ENCODE measurements around the gene PLS3.
A peak's percentile ranks its signal among the peaks of the same experiment; 100 is the strongest.

PLS3 gene

GRCh38 chrX:115602729-115603389, 41.9 kb downstream of the PLS3 start:
- WGBS, result no CpG with 5 or more reads among the region's 4 CpGs
- DNase-seq, result peak; percentile 35
- no peaks in the 10 kb centered on the region for H3K9me3 ChIP-seq (ENCODE audit: control insufficient read depth, low read length)

GRCh38 chrX:115603534-115604074, 42.6 kb downstream of the PLS3 start:
- H3K14ac ChIP-seq (ENCODE audit: low read length in 2 of 2), result no peak overlapping the region
- no peak overlapping the region for H3K18ac ChIP-seq (ENCODE audit: low read depth in 1 of 2, low read length in 2 of 2)
- no peak overlapping the region for H2BK12ac ChIP-seq (ENCODE audit: low read length in 2 of 2)
- DNase-seq, result no peak
- H3K4me1 ChIP-seq (ENCODE audit: control insufficient read depth, insufficient read depth, low read depth, low read length), result peaks cover 2% of the 10 kb centered on the region
- H4K91ac ChIP-seq (ENCODE audit: low read length), result no peak overlapping the region
- H3K27me3 ChIP-seq (ENCODE audit: control insufficient read depth in 1 of 2, insufficient read depth in 1 of 2, low read length in 2 of 2), result peaks cover 0 to 13% of the 10 kb centered on the region in 2 experiments
- H3K4me2 ChIP-seq (ENCODE audit: low read length, poor library complexity, severe bottlenecking), result no peak overlapping the region
- no peak overlapping the region for H3K4ac ChIP-seq (ENCODE audit: low read depth in 1 of 2, low read length in 2 of 2)
- no peak overlapping the region for H2BK15ac ChIP-seq (ENCODE audit: low read depth, poor library complexity, severe bottlenecking)
- no peaks in the 10 kb centered on the region for H3K79me1 ChIP-seq (replicated peaks; ENCODE audit: low read length, poor library complexity, severe bottlenecking)
- no peak overlapping the region for H2BK120ac ChIP-seq (ENCODE audit: low read depth, low read length)
- no peak overlapping the region for H2AFZ ChIP-seq (ENCODE audit: low read depth, low read length)
- H3K36me3 ChIP-seq (ENCODE audit: control insufficient read depth in 1 of 2, insufficient read depth in 2 of 2, low read depth in 1 of 2, low read length in 2 of 2), result peaks cover 0 to 14% of the 10 kb centered on the region in 2 experiments
- no peak overlapping the region for H3K23ac ChIP-seq (ENCODE audit: low read length in 2 of 2)
- no peak overlapping the region for H2AK5ac ChIP-seq (ENCODE audit: low read length, severe bottlenecking)
- H3K4me3 ChIP-seq (ENCODE audit: insufficient read depth in 1 of 2, low read depth in 1 of 2, low read length in 2 of 2), result no peak overlapping the region
- no peaks in the 10 kb centered on the region for H3K9me3 ChIP-seq (ENCODE audit: control insufficient read depth, low read length)
- WGBS, result no CpG with 5 or more reads among the region's 2 CpGs
- peak overlapping the region; percentile 29 for H3K9ac ChIP-seq (ENCODE audit: low read length)
- no peak overlapping the region for H4K8ac ChIP-seq (ENCODE audit: low read length)
- H2BK5ac ChIP-seq (ENCODE audit: low read depth, low read length, poor library complexity, severe bottlenecking), result no peak overlapping the region
- H3K27ac ChIP-seq (ENCODE audit: low read length, poor library complexity, severe bottlenecking), result no peak overlapping the region

More at GRCh38 chrX:115602729-115603389, 41.9 kb downstream of the PLS3 start:
- Histone ChIP-seq H2BK5ac (ENCODE audit: low read depth, low read length, poor library complexity, severe bottlenecking) (no peak overlapping the region), H3K27ac (ENCODE audit: low read length, poor library complexity, severe bottlenecking) (no peak overlapping the region), H4K8ac (ENCODE audit: low read length) (no peak overlapping the region), H3K4me1 (ENCODE audit: control insufficient read depth, insufficient read depth, low read depth, low read length) (peaks cover 2% of the 10 kb centered on the region), H3K9ac (ENCODE audit: low read length) (peak overlapping the region; percentile 29), H3K79me1 (replicated peaks; ENCODE audit: low read length, poor library complexity, severe bottlenecking) (no peaks in the 10 kb centered on the region), H3K27me3 (ENCODE audit: control insufficient read depth in 1 of 2, insufficient read depth in 1 of 2, low read length in 2 of 2) (peaks cover 0 to 13% of the 10 kb centered on the region in 2 experiments), H2AFZ (ENCODE audit: low read depth, low read length) (no peak overlapping the region), H2BK12ac (ENCODE audit: low read length in 2 of 2) (no peak overlapping the region), H4K91ac (ENCODE audit: low read length) (no peak overlapping the region), H2BK15ac (ENCODE audit: low read depth, poor library complexity, severe bottlenecking) (no peak overlapping the region), H3K14ac (ENCODE audit: low read length in 2 of 2) (no peak overlapping the region), H2BK120ac (ENCODE audit: low read depth, low read length) (no peak overlapping the region), H2AK5ac (ENCODE audit: low read length, severe bottlenecking) (no peak overlapping the region), H3K23ac (ENCODE audit: low read length in 2 of 2) (no peak overlapping the region), H3K4me2 (ENCODE audit: low read length, poor library complexity, severe bottlenecking) (no peak overlapping the region), H3K4me3 (ENCODE audit: insufficient read depth in 1 of 2, low read depth in 1 of 2, low read length in 2 of 2) (no peak overlapping the region), H3K4ac (ENCODE audit: low read depth in 1 of 2, low read length in 2 of 2) (no peak overlapping the region), H3K18ac (ENCODE audit: low read depth in 1 of 2, low read length in 2 of 2) (no peak overlapping the region), H3K36me3 (ENCODE audit: control insufficient read depth in 1 of 2, insufficient read depth in 2 of 2, low read depth in 1 of 2, low read length in 2 of 2) (peaks cover 0 to 8% of the 10 kb centered on the region in 2 experiments)

GRCh38 chrX:115606861-115607260, 45.9 kb downstream of the PLS3 start:
- no peak overlapping the region for H2BK120ac ChIP-seq (ENCODE audit: low read depth, low read length)
- H4K8ac ChIP-seq (ENCODE audit: low read length), result no peak overlapping the region
- no peaks in the 10 kb centered on the region for H3K79me1 ChIP-seq (replicated peaks; ENCODE audit: low read length, poor library complexity, severe bottlenecking)
- 100% methylated on average over 3 of the region's 5 CpGs for WGBS
- peaks cover 2% of the 10 kb centered on the region for H3K4me1 ChIP-seq (ENCODE audit: control insufficient read depth, insufficient read depth, low read depth, low read length)
- no peak for DNase-seq
- H3K14ac ChIP-seq (ENCODE audit: low read length in 2 of 2), result no peak overlapping the region
- H3K18ac ChIP-seq (ENCODE audit: low read depth in 1 of 2, low read length in 2 of 2), result no peak overlapping the region
- no peak overlapping the region for H2AFZ ChIP-seq (ENCODE audit: low read depth, low read length)
- H3K9me3 ChIP-seq (ENCODE audit: control insufficient read depth, low read length), result no peaks in the 10 kb centered on the region
- no peak overlapping the region for H3K23ac ChIP-seq (ENCODE audit: low read length in 2 of 2)
- H4K91ac ChIP-seq (ENCODE audit: low read length), result no peak overlapping the region
- no peak overlapping the region for H2BK15ac ChIP-seq (ENCODE audit: low read depth, poor library complexity, severe bottlenecking)
- H3K27ac ChIP-seq (ENCODE audit: low read length, poor library complexity, severe bottlenecking), result no peak overlapping the region
- H3K9ac ChIP-seq (ENCODE audit: low read length), result no peak overlapping the region
- H2BK5ac ChIP-seq (ENCODE audit: low read depth, low read length, poor library complexity, severe bottlenecking), result no peak overlapping the region
- no peak overlapping the region for H3K4me2 ChIP-seq (ENCODE audit: low read length, poor library complexity, severe bottlenecking)
- H2AK5ac ChIP-seq (ENCODE audit: low read length, severe bottlenecking), result no peak overlapping the region
- H2BK12ac ChIP-seq (ENCODE audit: low read length in 2 of 2), result no peak overlapping the region
- H3K27me3 ChIP-seq (ENCODE audit: control insufficient read depth in 1 of 2, insufficient read depth in 1 of 2, low read length in 2 of 2), result peaks cover 0 to 17% of the 10 kb centered on the region in 2 experiments
- peaks cover 0 to 29% of the 10 kb centered on the region in 2 experiments for H3K36me3 ChIP-seq (ENCODE audit: control insufficient read depth in 1 of 2, insufficient read depth in 2 of 2, low read depth in 1 of 2, low read length in 2 of 2)
- H3K4ac ChIP-seq (ENCODE audit: low read depth in 1 of 2, low read length in 2 of 2), result no peak overlapping the region
- no peak overlapping the region for H3K4me3 ChIP-seq (ENCODE audit: insufficient read depth in 1 of 2, low read depth in 1 of 2, low read length in 2 of 2)

GRCh38 chrX:115609621-115610020, 48.6 kb downstream of the PLS3 start:
- Histone ChIP-seq H4K91ac (ENCODE audit: low read length) (no peak overlapping the region), H3K27ac (ENCODE audit: low read length, poor library complexity, severe bottlenecking) (no peak overlapping the region), H2BK5ac (ENCODE audit: low read depth, low read length, poor library complexity, severe bottlenecking) (no peak overlapping the region), H4K8ac (ENCODE audit: low read length) (no peak overlapping the region), H2BK120ac (ENCODE audit: low read depth, low read length) (no peak overlapping the region), H3K9me3 (ENCODE audit: control insufficient read depth, low read length) (no peaks in the 10 kb centered on the region), H2BK12ac (ENCODE audit: low read length in 2 of 2) (no peak overlapping the region), H2AK5ac (ENCODE audit: low read length, severe bottlenecking) (no peak overlapping the region), H3K79me1 (replicated peaks; ENCODE audit: low read length, poor library complexity, severe bottlenecking) (no peaks in the 10 kb centered on the region), H3K18ac (ENCODE audit: low read depth in 1 of 2, low read length in 2 of 2) (no peak overlapping the region), H3K27me3 (ENCODE audit: control insufficient read depth in 1 of 2, insufficient read depth in 1 of 2, low read length in 2 of 2) (peaks cover 0 to 28% of the 10 kb centered on the region in 2 experiments), H2BK15ac (ENCODE audit: low read depth, poor library complexity, severe bottlenecking) (no peak overlapping the region), H3K23ac (ENCODE audit: low read length in 2 of 2) (no peak overlapping the region), H3K4me2 (ENCODE audit: low read length, poor library complexity, severe bottlenecking) (no peak overlapping the region), H3K14ac (ENCODE audit: low read length in 2 of 2) (no peak overlapping the region), H3K36me3 (ENCODE audit: control insufficient read depth in 1 of 2, insufficient read depth in 2 of 2, low read depth in 1 of 2, low read length in 2 of 2) (peaks cover 0 to 23% of the 10 kb centered on the region in 2 experiments), H3K4me3 (ENCODE audit: insufficient read depth in 1 of 2, low read depth in 1 of 2, low read length in 2 of 2) (no peak overlapping the region), H3K4ac (ENCODE audit: low read depth in 1 of 2, low read length in 2 of 2) (no peak overlapping the region), H2AFZ (ENCODE audit: low read depth, low read length) (no peak overlapping the region), H3K4me1 (ENCODE audit: control insufficient read depth, insufficient read depth, low read depth, low read length) (peaks cover 2% of the 10 kb centered on the region), H3K9ac (ENCODE audit: low read length) (no peak overlapping the region)
- WGBS, result no CpG with 5 or more reads among the region's 1 CpG
- no peak for DNase-seq

Data from mesenchymal stem cell (in vitro differentiated cells and primary cell).